Occipital lobe (tissue), 2 donors: ENCODE measurements around the gene VPS41. TPM values are rescaled to one million over a fixed set of nuclear protein-coding genes. Genes with fewer than 3 reads are reported as not detected.

Source experiments
- DNase-seq: peaks from one replicate; lab custom pipeline; 2025; lab: John Stamatoyannopoulos, UW
- total RNA-seq: library from RNA; depleted of rRNA; stranded (reverse); fragments of >200 nt; gene quantifications from one replicate; pipeline ENCODE4 v1.2.3, GENCODE V29; 2014

The VPS41 gene
- total RNA-seq, 1 donor from 2014 or later: 86.9 TPM

DNA sequence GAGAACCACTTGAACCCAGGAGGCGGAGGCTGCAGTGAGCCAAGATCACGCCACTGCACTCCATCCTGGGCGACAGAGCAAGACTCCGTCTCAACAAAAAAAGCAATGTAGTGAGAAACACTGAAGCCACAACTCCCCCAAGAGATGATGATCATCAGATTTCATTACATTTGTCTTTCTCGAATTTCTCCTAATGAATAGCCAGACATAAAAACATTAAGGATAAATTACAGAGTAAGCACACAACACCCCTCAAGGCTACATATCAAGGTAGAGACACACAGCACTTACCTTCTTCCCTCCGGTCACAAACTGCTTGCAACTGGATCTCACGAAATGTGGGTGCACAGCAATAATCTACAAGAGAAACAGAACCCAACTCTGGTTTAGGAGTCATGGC lies 91.5 kb downstream of the VPS41 start:
- DNase-seq: no peak

DNA sequence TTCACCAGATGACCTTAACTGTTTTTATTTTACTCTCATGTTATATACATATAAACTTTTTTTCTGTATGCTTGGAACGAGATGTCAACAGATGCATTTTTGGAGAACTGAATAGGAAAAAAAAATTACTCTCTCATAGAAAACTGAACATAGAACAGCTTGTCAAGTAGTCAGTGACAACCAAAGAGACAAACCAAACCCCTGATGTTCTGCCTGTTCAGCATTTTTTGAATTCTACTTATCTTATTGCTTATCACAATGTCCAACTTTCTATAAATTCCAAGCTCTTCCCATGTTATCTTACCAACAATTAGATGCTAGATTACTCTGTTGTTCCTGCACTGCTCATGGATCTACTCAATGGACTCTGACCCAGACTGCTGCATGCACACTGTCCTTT lies 95.2 kb downstream of the VPS41 start:
- no peak for DNase-seq

DNA sequence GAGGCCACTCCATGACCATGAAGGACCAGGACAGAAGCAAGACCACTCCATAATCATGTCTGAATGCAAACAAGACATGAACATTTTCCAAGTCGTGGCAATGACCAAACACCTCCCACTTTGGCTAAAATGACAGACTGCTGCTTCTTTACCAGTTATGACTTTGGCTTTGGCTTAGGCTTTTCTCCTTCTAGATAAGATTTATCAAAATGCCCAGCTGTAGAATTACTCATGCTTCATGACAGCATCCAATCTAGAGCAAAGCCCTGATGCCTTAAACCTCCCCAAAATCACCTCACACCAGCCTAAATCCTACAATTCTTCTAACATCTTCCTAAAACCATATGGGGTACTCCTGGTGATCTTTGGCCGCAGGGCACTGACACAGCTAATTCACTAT lies 102.1 kb downstream of the VPS41 start:
- no peak for DNase-seq

GRCh38 chr7:38801786-38802185 lies 107.2 kb downstream of the VPS41 start:
- DNase-seq: no peak

DNA sequence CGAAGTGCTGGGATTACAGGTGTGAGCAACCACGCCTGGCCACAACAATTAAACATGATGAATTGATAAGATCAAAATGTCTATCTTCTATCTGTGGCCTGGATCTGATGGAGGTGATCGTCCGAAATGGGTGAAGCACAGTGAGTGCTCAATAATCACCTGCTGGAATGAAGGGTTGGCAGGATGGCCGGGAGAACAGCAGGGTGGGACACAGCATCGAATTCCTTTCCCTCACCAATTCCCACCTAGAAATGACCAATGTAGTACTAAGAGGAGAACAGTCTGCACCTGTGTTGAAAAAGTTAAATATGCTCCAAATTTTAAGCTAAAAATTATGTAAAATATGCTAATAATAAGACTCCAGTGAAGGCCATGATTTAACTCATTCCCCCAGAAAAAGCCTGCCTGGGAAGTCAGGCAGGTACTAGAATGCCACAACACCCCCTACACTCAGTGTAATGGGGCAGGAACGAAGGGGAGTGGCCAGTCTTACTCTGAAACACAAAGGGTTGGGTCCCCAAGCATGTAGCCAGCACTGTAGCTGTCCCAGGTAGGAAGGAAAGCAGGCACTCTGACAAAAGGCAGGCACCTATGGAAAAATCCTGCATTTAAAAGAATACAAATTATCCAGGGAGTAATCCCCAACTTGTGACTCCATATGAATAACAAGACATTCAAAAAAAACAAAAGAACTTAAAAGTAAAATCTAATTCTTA lies 110.3 kb downstream of the VPS41 start:
- DNase-seq: no peak

GRCh38 chr7:38796626-38797501 lies 112.1 kb downstream of the VPS41 start:
- DNase-seq: no peak

DNA sequence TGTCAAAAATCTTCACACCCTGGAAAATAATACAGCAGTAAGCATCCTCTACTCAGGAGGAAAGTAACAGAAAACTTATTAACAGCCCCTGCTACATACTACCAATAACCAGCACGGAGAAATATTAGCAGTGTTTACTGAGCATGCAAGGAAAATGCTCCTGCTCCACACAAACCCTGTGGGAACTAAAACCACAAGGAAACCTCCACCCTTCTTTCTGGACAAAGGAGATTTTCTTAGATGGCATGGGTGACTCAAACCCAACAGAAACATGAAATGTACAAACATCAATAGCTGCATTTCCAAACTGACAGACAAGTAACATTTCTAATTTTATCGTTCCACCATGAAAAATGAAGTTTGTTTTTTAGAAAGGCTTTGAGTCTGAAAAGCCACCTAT lies 113.4 kb downstream of the VPS41 start:
- DNase-seq: no peak

DNA sequence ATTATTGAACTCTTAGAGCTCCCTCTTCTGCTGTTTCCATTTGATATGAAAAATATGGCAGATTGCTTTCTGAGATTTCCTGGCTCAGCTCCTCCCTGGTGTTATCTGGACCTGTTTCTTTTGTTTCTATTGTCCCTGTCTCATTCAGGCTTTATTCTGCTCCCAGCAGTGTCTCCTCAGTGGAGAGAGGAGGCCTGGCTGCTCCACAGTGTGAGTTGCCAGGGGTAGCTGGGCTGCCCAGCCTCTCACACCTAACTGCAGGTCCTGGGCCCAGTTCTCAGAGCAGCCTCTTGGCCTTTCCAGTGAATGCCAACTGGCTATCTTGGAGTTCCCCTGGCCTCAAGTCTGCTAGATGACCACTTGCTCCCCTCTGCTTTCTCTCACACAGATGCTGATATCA lies 127.0 kb downstream of the VPS41 start:
- no peak for DNase-seq

DNA sequence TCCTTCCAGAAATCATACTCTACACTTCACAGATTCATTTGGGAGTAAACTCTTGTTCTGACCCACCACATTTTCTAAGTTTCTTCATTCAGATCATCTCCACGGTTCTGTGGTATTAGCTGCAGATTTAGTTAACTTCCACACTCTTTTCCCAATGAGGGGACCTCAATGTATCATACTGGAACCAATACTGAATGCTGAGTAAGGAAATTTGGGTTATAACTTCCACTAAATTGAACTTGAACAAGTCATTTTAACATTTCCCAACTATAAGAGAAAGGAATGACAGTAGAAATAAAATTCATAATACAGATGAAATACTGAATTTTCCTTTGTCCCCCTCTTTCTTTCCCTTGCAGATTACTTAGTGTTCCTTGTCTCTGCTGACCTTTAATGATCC lies 131.4 kb downstream of the VPS41 start:
- DNase-seq: no peak

- DNase-seq: no peak
These were observed 133.3 kb downstream of the VPS41 start for GRCh38 chr7:38775506-38776175.

GRCh38 chr7:38773430-38773829 lies 135.6 kb downstream of the VPS41 start:
- no peak for DNase-seq

DNA sequence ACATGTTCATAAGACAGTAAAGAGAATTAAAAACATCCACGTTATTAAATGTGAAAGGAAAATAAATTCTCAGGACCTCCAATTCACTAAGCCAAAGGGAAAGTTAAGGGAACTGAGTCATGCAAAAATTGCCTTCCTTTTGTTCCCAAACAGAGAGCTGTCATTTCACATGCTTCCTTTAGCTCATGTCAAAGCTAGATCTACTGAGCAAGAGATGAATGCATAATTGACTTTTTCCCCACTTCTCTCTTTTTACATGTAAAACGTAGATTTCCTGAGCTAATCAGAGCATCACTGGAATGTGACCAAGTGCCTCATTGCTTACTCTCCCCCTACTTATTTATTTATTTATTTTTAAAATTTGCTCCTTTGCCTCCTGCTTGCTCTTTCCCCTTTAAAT lies 148.8 kb downstream of the VPS41 start:
- no peak for DNase-seq

- no peak for DNase-seq
These were observed 150.0 kb downstream of the VPS41 start for GRCh38 chr7:38759028-38759427.

DNA sequence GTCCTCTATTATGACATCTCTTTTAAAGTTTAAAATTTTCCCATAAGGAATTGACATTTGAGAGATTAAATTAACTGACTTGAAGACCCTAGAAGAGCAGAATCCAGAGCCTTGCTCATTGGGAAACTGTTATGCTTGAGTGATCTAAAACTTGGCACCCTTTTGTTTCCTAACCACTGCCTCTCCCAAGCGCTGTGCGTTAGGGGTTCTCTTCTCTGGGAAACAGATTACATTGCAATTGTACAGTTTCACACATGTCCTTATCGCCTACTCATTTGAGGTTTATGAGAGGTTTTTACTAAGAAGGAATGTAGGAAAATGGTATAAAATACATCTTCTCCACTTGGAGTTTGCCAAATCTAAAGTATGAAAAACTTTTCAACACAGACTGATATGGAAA lies 151.1 kb downstream of the VPS41 start:
- no peak for DNase-seq

DNA sequence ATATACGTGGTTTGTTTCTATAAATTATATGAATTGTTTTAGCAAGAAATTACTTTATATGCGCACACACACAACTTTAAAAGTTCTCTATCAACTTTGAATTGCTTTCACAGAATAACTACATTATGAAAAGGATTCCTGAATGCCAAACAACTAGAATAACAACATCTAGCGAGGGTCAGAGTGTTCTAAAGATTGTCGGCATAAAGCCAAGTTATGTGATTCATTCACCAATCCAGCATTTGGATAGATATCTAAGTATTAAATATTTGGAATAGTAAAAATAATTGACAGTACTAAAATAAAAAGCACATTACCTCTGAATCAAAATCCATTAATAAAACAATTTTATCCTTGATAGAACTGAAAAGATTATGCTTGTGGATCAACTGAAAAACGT lies 152.5 kb downstream of the VPS41 start:
- no peak for DNase-seq

- DNase-seq: no peak
These were observed 155.6 kb downstream of the VPS41 start for GRCh38 chr7:38753347-38753746.

GRCh38 chr7:38751416-38751815 lies 157.6 kb downstream of the VPS41 start:
- DNase-seq: no peak

- DNase-seq: no peak
These were observed 160.9 kb downstream of the VPS41 start for GRCh38 chr7:38748056-38748610.

- no peak for DNase-seq
These were observed 162.6 kb downstream of the VPS41 start for GRCh38 chr7:38746438-38746837.

DNA sequence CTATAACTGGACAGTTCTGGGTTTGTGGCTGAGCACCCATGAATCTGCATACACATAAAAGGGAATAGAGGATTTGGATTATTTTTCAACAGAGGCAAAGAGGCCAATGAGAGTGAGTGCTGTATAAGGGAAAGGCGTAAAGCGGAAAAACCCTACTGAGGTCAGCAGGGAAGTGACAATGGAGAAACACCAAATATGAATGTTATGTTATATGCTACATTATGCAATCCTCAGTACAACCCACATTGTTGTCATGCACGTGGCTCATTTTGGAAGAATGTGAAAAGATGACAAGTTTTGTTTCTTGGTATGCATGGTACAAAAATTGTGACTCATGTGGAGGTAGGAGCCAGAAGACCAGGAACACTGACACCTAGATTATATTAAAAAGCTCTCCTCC lies 164.2 kb downstream of the VPS41 start:
- DNase-seq: no peak

GRCh38 chr7:38743899-38744298 lies 165.1 kb downstream of the VPS41 start:
- no peak for DNase-seq

DNA sequence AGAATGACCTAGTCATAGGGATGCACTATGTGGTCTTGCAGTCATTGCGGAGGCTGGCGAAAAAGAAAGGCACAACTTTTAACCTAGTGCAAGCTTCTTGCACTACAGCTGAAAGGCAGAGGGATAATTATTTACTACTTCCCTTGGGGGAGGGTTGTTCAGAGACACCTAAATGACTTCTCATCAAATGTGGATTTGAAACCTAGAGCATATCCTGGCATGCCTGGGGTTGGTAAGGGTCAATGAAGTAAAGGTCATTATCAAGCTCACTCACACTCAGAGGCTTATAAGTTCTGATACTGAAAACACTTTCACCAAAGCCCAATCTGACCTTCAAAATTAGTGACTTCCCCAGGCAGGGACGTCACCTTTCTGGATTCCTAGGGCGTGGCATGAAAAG lies 168.9 kb downstream of the VPS41 start:
- DNase-seq: no peak
